HG02571 (cell line): ENCODE data around the gene DNAJB13.

Experiments used
- ATAC-seq: cut with Tn5 transposase; IDR thresholded peaks from one replicate; pipeline ENCODE4 v1.9.1; 2021; ENCODE audit warnings: mild to moderate bottlenecking, moderate library complexity; ENCODE audit not compliant: unreplicated experiment

DNAJB13 gene

GRCh38 chr11:74012074-74012809, 61.4 kb downstream of the DNAJB13 start:
- ATAC-seq = no peak

- ATAC-seq = no peak
Observed at GRCh38 chr11:74013141-74013540, 62.3 kb downstream of the DNAJB13 start.

- ATAC-seq = no peak
Observed at GRCh38 chr11:74014880-74015279, 64.1 kb downstream of the DNAJB13 start.

GRCh38 chr11:74015919-74016684, 65.3 kb downstream of the DNAJB13 start:
- ATAC-seq = no peak

GRCh38 chr11:74017631-74018030, 66.8 kb downstream of the DNAJB13 start:
- no peak for ATAC-seq

- no peak for ATAC-seq
Observed at GRCh38 chr11:74018331-74019005, 67.6 kb downstream of the DNAJB13 start.

- no peak for ATAC-seq
Observed at GRCh38 chr11:74019104-74019738, 68.4 kb downstream of the DNAJB13 start.

- peak; percentile 40 for ATAC-seq
Observed at GRCh38 chr11:74019860-74020259, 69.0 kb downstream of the DNAJB13 start.
